Omental fat pad (tissue), 4 donors: ENCODE measurements around the gene NSUN3. TPM values are rescaled to one million over a fixed set of nuclear protein-coding genes. Genes with fewer than 3 reads are reported as not detected.

Source experiments
- ATAC-seq: fragments of 150-250 bp; one replicate; pipeline ENCODE4 v1.9.1; 2016; ENCODE audit warnings: mild to moderate bottlenecking, moderate library complexity; ENCODE audit not compliant: low FRiP score
- DNase-seq: peaks from one replicate; pipeline ENCODE4 v3.0.0-alpha.2; 2019; ENCODE audit warnings: low spot score
- CTCF ChIP-seq, 3 donors: fragments of 450-650 bp; IDR thresholded peaks; one replicate each; pipeline ENCODE4 v1.5.1; 2016 to 2017; ENCODE audit warnings: antibody characterized with exemption in 3 of 3, mild to moderate bottlenecking in 3 of 3, moderate library complexity in 2 of 3
- total RNA-seq, 4 donors: library from RNA; depleted of rRNA; stranded (reverse); fragments of >200 nt; gene quantifications; one replicate each; pipeline ENCODE4 v1.1.0, GENCODE V29; 2016

The NSUN3 gene
- total RNA-seq, 4 donors from 2014 or later: 5.6 to 10.2 (median 9.1) TPM

- no peak for ATAC-seq
- no peak for DNase-seq
- no peak for TF ChIP-seq CTCF (IDR thresholded peaks at IDR 0.05)
Observed at GRCh38 chr3:94083261-94083660, 20.4 kb downstream of the NSUN3 start.

- TF ChIP-seq CTCF (IDR thresholded peaks at IDR 0.05): no peak
- ATAC-seq (no peak), DNase-seq (no peak)
Observed at GRCh38 chr3:94089126-94089525, 26.3 kb downstream of the NSUN3 start.

- no peak for DNase-seq
- no peak for TF ChIP-seq CTCF (IDR thresholded peaks at IDR 0.05)
- ATAC-seq: no peak
Observed at GRCh38 chr3:94092086-94092485, 29.2 kb downstream of the NSUN3 start.

- no peak for TF ChIP-seq CTCF (IDR thresholded peaks at IDR 0.05)
- ATAC-seq: no peak
- DNase-seq: no peak
Observed at GRCh38 chr3:94093151-94093550, 30.3 kb downstream of the NSUN3 start.

GRCh38 chr3:94095111-94095510 is 32.2 kb downstream of the NSUN3 start:
- DNase-seq (no peak), ATAC-seq (no peak)
- no peak for TF ChIP-seq CTCF (IDR thresholded peaks at IDR 0.05)

GRCh38 chr3:94098452-94098851 is 35.6 kb downstream of the NSUN3 start:
- no peak for ATAC-seq

More at GRCh38 chr3:94098452-94098851, 35.6 kb downstream of the NSUN3 start:
- TF ChIP-seq CTCF (IDR thresholded peaks at IDR 0.05): no peak
- no peak for DNase-seq
